Gastroesophageal sphincter (tissue), 3 donors: ENCODE measurements around the gene SUPT20H.

Source experiments
- CTCF ChIP-seq, 4 experiments: fragments of 200-600 bp in 2 of 4; fragments of 450-650 bp in 2 of 4; sonication (generic) in 1 of 4; IDR thresholded peaks; one replicate each; pipeline ENCODE4 v1.5.1; 2017 to 2019; ENCODE audit warnings: antibody characterized with exemption in 4 of 4, mild to moderate bottlenecking in 2 of 4, moderate library complexity in 2 of 4
- EP300 ChIP-seq: sonication (generic); formaldehyde crosslinking; IDR thresholded peaks from one replicate; pipeline ENCODE4 v1.6.1; 2017; ENCODE audit warnings: antibody characterized with exemption, mild to moderate bottlenecking
- POLR2A ChIP-seq, 2 donors: fragments of 450-650 bp; IDR thresholded peaks; one replicate each; pipeline ENCODE4 v1.6.1; 2017; ENCODE audit warnings: antibody characterized with exemption in 2 of 2, mild to moderate bottlenecking in 2 of 2, moderate library complexity in 1 of 2
- POLR2AphosphoS5 ChIP-seq: sonication (generic); formaldehyde crosslinking; IDR thresholded peaks from one replicate; pipeline ENCODE4 v1.6.1; 2017; ENCODE audit warnings: antibody characterized with exemption

- TF ChIP-seq CTCF (IDR thresholded peaks at IDR 0.05) (no peak), POLR2AphosphoS5 (no peak), POLR2A (IDR thresholded peaks at IDR 0.05) (no peak), EP300 (no peak)
These were observed 10.7 kb upstream of the SUPT20H start for GRCh38 chr13:37070145-37070695.
